GM12865 (cell line): ENCODE results near the gene MAP3K14.
A peak's percentile ranks its signal among the peaks of the same experiment; 100 is the strongest.

Experiments used
- DNase-seq: peaks from one replicate; pipeline ENCODE4 v3.0.0; 2010; ENCODE audit warnings: low read depth
- H3K4me3 ChIP-seq: 2 replicates; pipeline ENCODE4 v1.5.1; 2011; ENCODE audit warnings: mild to moderate bottlenecking, low read depth, low read length, control low read depth
- CTCF ChIP-seq: IDR thresholded peaks from 2 replicates; pipeline ENCODE4 v1.5.1; 2011; ENCODE audit warnings: low read length, control low read depth, low read depth, inconsistent platforms; ENCODE audit not compliant: insufficient read depth; ENCODE audit errors: missing control alignments

MAP3K14 gene

GRCh38 chr17:45316434-45317110, at the start of gene MAP3K14:
Gene MAP3K14 (minus strand): TSS chr17:45317020. CDS start chr17:45290745, 26,275 bp downstream.
- peak; percentile 8 for TF ChIP-seq CTCF
- peak within 1 kb of the TSS; percentile 66 for H3K4me3 ChIP-seq
- peak; percentile 84 for DNase-seq

GRCh38 chr17:45366049-45366448, 49.2 kb upstream of the MAP3K14 start:
- no peak for TF ChIP-seq CTCF
- H3K4me3 ChIP-seq: no peak overlapping the region
- DNase-seq: no peak

- DNase-seq: no peak
- no peak overlapping the region for H3K4me3 ChIP-seq
- TF ChIP-seq CTCF: no peak
Measured at GRCh38 chr17:45364531-45365390, 47.9 kb upstream of the MAP3K14 start.

- TF ChIP-seq CTCF: no peak
- no peak overlapping the region for H3K4me3 ChIP-seq
- DNase-seq: no peak
Measured at GRCh38 chr17:45363498-45363897, 46.7 kb upstream of the MAP3K14 start.

GRCh38 chr17:45361976-45362375, 45.2 kb upstream of the MAP3K14 start:
- H3K4me3 ChIP-seq: no peak overlapping the region
- no peak for TF ChIP-seq CTCF
- DNase-seq: no peak

- TF ChIP-seq CTCF: no peak
- DNase-seq: no peak
- H3K4me3 ChIP-seq: no peak overlapping the region
Measured at GRCh38 chr17:45361451-45361850, 44.6 kb upstream of the MAP3K14 start.
